Smooth muscle cell (in vitro differentiated cells): Measurements from ENCODE around the gene PPP3CB. TPM values are rescaled to one million over a fixed set of nuclear protein-coding genes. Genes with fewer than 3 reads are reported as not detected.

Source experiments
- DNase-seq: peaks from one replicate; lab custom pipeline; 2025; ENCODE audit not compliant: unreplicated experiment; lab: John Stamatoyannopoulos, UW
- H2AFZ ChIP-seq: fragments of 200-600 bp; sonication (generic); 2 replicates; pipeline ENCODE4 v1.6.0; 2016; ENCODE audit warnings: antibody characterized with exemption, low read depth, mild to moderate bottlenecking
- H3F3A ChIP-seq: fragments of 200-600 bp; sonication (generic); 2 replicates; pipeline ENCODE4 v1.6.0; 2017; ENCODE audit warnings: antibody characterized with exemption, low read depth
- H3K27ac ChIP-seq: fragments of 200-600 bp; sonication (generic); 2 replicates; pipeline ENCODE4 v1.5.1; 2016; ENCODE audit warnings: low read depth, mild to moderate bottlenecking
- H3K27me3 ChIP-seq: fragments of 200-600 bp; sonication (generic); 2 replicates; pipeline ENCODE4 v1.6.1; 2016; ENCODE audit warnings: low read depth, mild to moderate bottlenecking
- H3K36me3 ChIP-seq: fragments of 200-600 bp; sonication (generic); 2 replicates; pipeline ENCODE4 v1.5.1; 2016; ENCODE audit warnings: low read depth
- H3K4me1 ChIP-seq: fragments of 200-600 bp; sonication (generic); 2 replicates; pipeline ENCODE4 v1.5.1; 2016; ENCODE audit warnings: low read depth
- H3K4me2 ChIP-seq: fragments of 200-600 bp; sonication (generic); 2 replicates; pipeline ENCODE4 v1.6.0; 2016; ENCODE audit warnings: mild to moderate bottlenecking
- H3K4me3 ChIP-seq: fragments of 200-600 bp; sonication (generic); 2 replicates; pipeline ENCODE4 v1.5.1; 2016; ENCODE audit warnings: mild to moderate bottlenecking
- H3K79me2 ChIP-seq: fragments of 200-600 bp; sonication (generic); 2 replicates; pipeline ENCODE4 v1.6.0; 2016; ENCODE audit warnings: low read depth, mild to moderate bottlenecking
- H3K9ac ChIP-seq: fragments of 200-600 bp; sonication (generic); 2 replicates; pipeline ENCODE4 v1.6.0; 2016; ENCODE audit warnings: low read depth
- H3K9me3 ChIP-seq: fragments of 200-600 bp; sonication (generic); replicated peaks from 2 replicates; pipeline ENCODE4 v1.5.1; 2016; ENCODE audit warnings: low read depth
- H4K20me1 ChIP-seq: fragments of 200-600 bp; sonication (generic); 2 replicates; pipeline ENCODE4 v1.6.0; 2016; ENCODE audit warnings: low read depth
- WGBS: methylation state at CpG from one replicate; pipeline ENCODE4 v1.1.7; 2016; ENCODE audit warnings: low lambda C conversion rate; 5-methylcytosine and 5-hydroxymethylcytosine counted together
- polyA plus RNA-seq: library from polyadenylated mRNA; unstranded; fragments of >200 nt; fragmentation: Nextera tagmentation; extraction: Ambion mirVana; gene quantifications from 2 replicates; pipeline ENCODE4 v1.2.1, GENCODE V29; 2016
- total RNA-seq: library from RNA; depleted of rRNA; stranded (reverse); fragments of >200 nt; gene quantifications from 2 replicates; pipeline ENCODE4 v1.2.3, GENCODE V29; 2014
- TF ChIP-seq, protein P1 (sequence below): fragments of 200-600 bp; sonication (generic); IDR thresholded peaks from 2 replicates; pipeline ENCODE4 v1.5.1; 2017; ENCODE audit warnings: borderline replicate concordance, mild to moderate bottlenecking, antibody characterized with exemption; ENCODE audit not compliant: insufficient read depth, poor library complexity, severe bottlenecking

PPP3CB gene
- total and polyA plus RNA-seq, 2 experiments from 2014 or later: 14.9 to 61.9 TPM

DNA sequence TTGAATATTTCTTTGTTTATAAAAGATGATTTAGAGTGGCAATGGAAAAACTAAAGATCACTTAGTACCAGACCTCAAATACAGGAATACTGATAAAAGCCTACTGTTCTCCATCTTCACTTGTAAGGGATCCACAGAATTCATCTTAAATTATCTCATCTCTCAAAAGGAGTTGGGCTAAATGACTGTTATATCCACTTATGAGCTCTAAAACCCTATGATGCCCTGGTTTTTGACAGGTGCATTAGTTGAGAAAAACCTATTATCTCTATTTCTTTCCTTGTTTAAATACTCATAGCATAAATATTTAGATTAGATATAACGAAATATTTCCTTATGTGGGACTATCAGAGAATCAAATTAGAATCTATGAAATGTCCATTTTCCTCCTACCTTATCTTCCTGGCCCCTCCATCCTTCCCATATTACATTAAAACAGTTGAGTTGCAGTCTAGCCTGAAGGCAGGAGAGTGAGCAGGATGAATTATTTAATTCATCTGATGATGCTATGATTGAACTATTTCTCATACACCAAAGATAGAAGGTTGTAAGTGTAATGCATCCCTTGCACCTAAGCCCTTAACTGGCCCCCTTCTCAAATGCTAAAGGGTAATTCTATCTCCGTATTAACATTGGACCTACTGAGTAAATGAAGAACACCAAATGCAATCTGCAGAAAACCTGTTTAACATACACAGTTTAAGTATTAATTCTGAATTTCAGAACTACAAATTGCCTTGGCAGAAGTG, 29.7 kb downstream of the PPP3CB start:
- TF ChIP-seq, protein P1, sequence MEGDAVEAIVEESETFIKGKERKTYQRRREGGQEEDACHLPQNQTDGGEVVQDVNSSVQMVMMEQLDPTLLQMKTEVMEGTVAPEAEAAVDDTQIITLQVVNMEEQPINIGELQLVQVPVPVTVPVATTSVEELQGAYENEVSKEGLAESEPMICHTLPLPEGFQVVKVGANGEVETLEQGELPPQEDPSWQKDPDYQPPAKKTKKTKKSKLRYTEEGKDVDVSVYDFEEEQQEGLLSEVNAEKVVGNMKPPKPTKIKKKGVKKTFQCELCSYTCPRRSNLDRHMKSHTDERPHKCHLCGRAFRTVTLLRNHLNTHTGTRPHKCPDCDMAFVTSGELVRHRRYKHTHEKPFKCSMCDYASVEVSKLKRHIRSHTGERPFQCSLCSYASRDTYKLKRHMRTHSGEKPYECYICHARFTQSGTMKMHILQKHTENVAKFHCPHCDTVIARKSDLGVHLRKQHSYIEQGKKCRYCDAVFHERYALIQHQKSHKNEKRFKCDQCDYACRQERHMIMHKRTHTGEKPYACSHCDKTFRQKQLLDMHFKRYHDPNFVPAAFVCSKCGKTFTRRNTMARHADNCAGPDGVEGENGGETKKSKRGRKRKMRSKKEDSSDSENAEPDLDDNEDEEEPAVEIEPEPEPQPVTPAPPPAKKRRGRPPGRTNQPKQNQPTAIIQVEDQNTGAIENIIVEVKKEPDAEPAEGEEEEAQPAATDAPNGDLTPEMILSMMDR: no peak
- Histone ChIP-seq H3F3A (no peaks in the 10 kb centered on the region), H3K9ac (no peak overlapping the region), H3K36me3 (peaks cover 26% of the 10 kb centered on the region), H3K27me3 (no peaks in the 10 kb centered on the region), H3K4me1 (no peaks in the 10 kb centered on the region), H4K20me1 (no peaks in the 10 kb centered on the region), H3K4me2 (no peak overlapping the region), H3K27ac (no peak overlapping the region), H3K4me3 (no peak overlapping the region), H3K79me2 (no peaks in the 10 kb centered on the region), H3K9me3 (no peaks in the 10 kb centered on the region), H2AFZ (no peak overlapping the region)
- no peak for DNase-seq
- WGBS: 98% methylated on average over 2 of the region's 2 CpGs

DNA sequence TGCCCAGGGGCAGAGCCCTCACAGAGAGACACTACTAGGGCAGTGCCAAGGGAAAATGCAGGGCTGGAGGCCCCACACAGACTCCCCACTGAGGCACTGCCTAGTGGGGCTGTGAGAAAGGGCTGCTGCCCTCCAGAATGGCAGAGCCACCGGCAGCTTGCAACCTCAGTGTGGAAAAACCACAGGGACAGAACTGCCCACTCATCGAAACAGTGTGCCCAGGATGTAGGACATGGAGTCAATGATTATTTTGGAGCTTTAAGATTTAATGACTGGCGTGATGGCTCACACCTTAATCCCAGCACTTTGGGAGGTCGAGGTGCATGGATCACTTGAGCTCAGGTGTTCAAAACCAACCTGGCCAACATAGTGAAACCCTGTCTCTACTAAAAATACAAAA, 34.9 kb downstream of the PPP3CB start:
- H3K36me3 ChIP-seq: peaks cover 8% of the 10 kb centered on the region
- no peaks in the 10 kb centered on the region for H4K20me1 ChIP-seq
- no peaks in the 10 kb centered on the region for H3K9me3 ChIP-seq
- WGBS: 98% methylated on average over 4 of the region's 4 CpGs
- no peak overlapping the region for H2AFZ ChIP-seq
- TF ChIP-seq, protein P1: no peak
- no peak overlapping the region for H3K9ac ChIP-seq
- no peak overlapping the region for H3K4me2 ChIP-seq
- no peaks in the 10 kb centered on the region for H3K27me3 ChIP-seq
- no peaks in the 10 kb centered on the region for H3K79me2 ChIP-seq
- H3F3A ChIP-seq: no peaks in the 10 kb centered on the region
- no peak overlapping the region for H3K4me3 ChIP-seq
- DNase-seq: no peak
- H3K27ac ChIP-seq: no peak overlapping the region
- H3K4me1 ChIP-seq: no peaks in the 10 kb centered on the region

DNA sequence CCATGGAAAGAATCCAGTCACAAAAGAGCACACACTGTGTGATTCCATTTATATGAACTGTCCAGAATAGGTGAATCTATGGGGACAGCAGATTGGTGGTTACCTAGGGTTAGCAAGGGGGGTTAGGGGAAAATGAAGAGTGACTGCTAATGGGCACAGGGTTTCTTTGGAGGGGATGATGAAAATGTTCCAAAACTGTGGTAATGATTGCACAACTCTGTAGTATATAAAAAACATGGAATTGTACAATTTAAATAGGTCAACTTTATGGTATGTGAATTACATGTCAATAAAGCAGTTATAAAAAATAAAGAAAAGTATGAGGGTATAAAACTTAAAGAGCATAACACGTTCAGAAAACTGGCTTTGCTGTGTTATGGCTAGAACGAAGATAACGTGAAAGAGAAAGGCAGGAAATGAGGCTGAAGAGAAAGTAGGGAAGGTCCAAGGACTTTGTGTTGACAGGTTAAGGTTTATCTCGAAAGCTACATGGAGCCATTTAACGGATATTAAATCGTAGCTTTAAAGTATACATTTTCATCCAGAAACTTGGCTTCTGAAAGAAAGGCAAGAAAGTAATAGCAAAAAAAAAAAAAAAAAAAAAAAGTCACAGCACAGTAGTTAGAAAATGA, 36.0 kb downstream of the PPP3CB start:
- H3K4me3 ChIP-seq: no peak overlapping the region
- DNase-seq: no peak
- H3K27me3 ChIP-seq: no peaks in the 10 kb centered on the region
- no peaks in the 10 kb centered on the region for H3K9me3 ChIP-seq
- TF ChIP-seq, protein P1: no peak
- H3K27ac ChIP-seq: no peak overlapping the region
- H4K20me1 ChIP-seq: no peaks in the 10 kb centered on the region
- H3K4me1 ChIP-seq: no peaks in the 10 kb centered on the region
- H3K79me2 ChIP-seq: no peaks in the 10 kb centered on the region
- no peak overlapping the region for H3K9ac ChIP-seq
- H2AFZ ChIP-seq: no peak overlapping the region
- WGBS: 96% methylated on average over 6 of the region's 6 CpGs
- no peaks in the 10 kb centered on the region for H3F3A ChIP-seq
- no peak overlapping the region for H3K4me2 ChIP-seq
- H3K36me3 ChIP-seq: peaks cover 8% of the 10 kb centered on the region
